ENCODE measurements around the gene RASSF8. TPM values are rescaled to one million over a fixed set of nuclear protein-coding genes. Genes with fewer than 3 reads are reported as not detected.

Gene RASSF8
- total RNA-seq, 1 experiment from 2014 or later = 51.2 TPM

- Histone ChIP-seq H3K9me2 (replicated peaks; ENCODE audit: low read length) (no peaks in the 10 kb centered on the region), H3K4me3 (ENCODE audit: low read length) (no peak overlapping the region), H3K36me3 (ENCODE audit: low read depth, low read length) (no peaks in the 10 kb centered on the region), H2AFZ (ENCODE audit: low read length) (no peak overlapping the region), H4K20me1 (ENCODE audit: low read length) (no peaks in the 10 kb centered on the region; the same call in 1 of the 2 replicates), H3K4me2 (ENCODE audit: low read length) (no peak overlapping the region), H3K9me3 (ENCODE audit: low read length) (no peaks in the 10 kb centered on the region), H3K4me1 (ENCODE audit: insufficient read depth, low read length) (peaks cover 26% of the 10 kb centered on the region), H3K79me2 (ENCODE audit: low read length) (peaks cover 73% of the 10 kb centered on the region), H3K9ac (ENCODE audit: low read length) (no peak overlapping the region), H3K27ac (ENCODE audit: low read length) (no peak overlapping the region), H3F3A (ENCODE audit: low read length, unreplicated experiment) (no peaks in the 10 kb centered on the region), H3K27me3 (ENCODE audit: low read length) (no peaks in the 10 kb centered on the region)
- ChIA-PET CTCF (no interaction called here), POLR2A (ENCODE audit: unreplicated experiment) (no interaction called here)
- no peak for TF ChIP-seq EZH2phosphoT487 (IDR thresholded peaks at IDR 0.05; ENCODE audit: borderline replicate concordance, low read length)
- TF ChIP-seq CTCF (conservative IDR thresholded peaks at IDR 0.05; ENCODE audit: low read depth, low read length) = no peak
- no peak for TF ChIP-seq EZH2 (IDR thresholded peaks at IDR 0.05; ENCODE audit: low read length, unreplicated experiment)
- BruUV-seq (replicated peaks) = no TSS peak
- DNase-seq (no peak), ATAC-seq (no peak)
- intact Hi-C loops (cut with micrococcal nuclease) = no loop called here
Measured at GRCh38 chr12:26037615-26038220, 79.2 kb downstream of the RASSF8 start.

- Histone ChIP-seq H3K36me3 (ENCODE audit: low read depth, low read length) (no peaks in the 10 kb centered on the region), H3K9ac (ENCODE audit: low read length) (no peak overlapping the region), H4K20me1 (ENCODE audit: low read length) (no peaks in the 10 kb centered on the region; the same call in 1 of the 2 replicates), H3K27ac (ENCODE audit: low read length) (no peak overlapping the region; the same call in 1 of the 2 replicates), H2AFZ (ENCODE audit: low read length) (no peak overlapping the region), H3K4me1 (ENCODE audit: insufficient read depth, low read length) (peaks cover 51% of the 10 kb centered on the region), H3K9me3 (ENCODE audit: low read length) (no peaks in the 10 kb centered on the region), H3K4me3 (ENCODE audit: low read length) (peak overlapping the region; percentile 51; the same call in 1 of the 2 replicates), H3K9me2 (replicated peaks; ENCODE audit: low read length) (no peaks in the 10 kb centered on the region), H3F3A (ENCODE audit: low read length, unreplicated experiment) (no peaks in the 10 kb centered on the region), H3K4me2 (ENCODE audit: low read length) (peak overlapping the region; percentile 70), H3K27me3 (ENCODE audit: low read length) (no peaks in the 10 kb centered on the region), H3K79me2 (ENCODE audit: low read length) (peaks cover 83% of the 10 kb centered on the region)
- POLR2A ChIA-PET (ENCODE audit: unreplicated experiment) = no interaction called here
- TF ChIP-seq EZH2phosphoT487 (IDR thresholded peaks at IDR 0.05; ENCODE audit: borderline replicate concordance, low read length) (no peak), CTCF (conservative IDR thresholded peaks at IDR 0.05; ENCODE audit: low read depth, low read length) (no peak), EZH2 (IDR thresholded peaks at IDR 0.05; ENCODE audit: low read length, unreplicated experiment) (no peak)
- ATAC-seq = no peak
- BruUV-seq (replicated peaks) = no TSS peak
- intact Hi-C loops (cut with micrococcal nuclease) = no loop called here
- CTCF ChIA-PET = interaction anchor here (0.8 kb wide), 1 partner anchor 11 kb away, joined by 4 read pairs; no protein-coding TSS in a partner anchor
- DNase-seq = no peak
Measured at GRCh38 chr12:26042645-26043044, 84.2 kb downstream of the RASSF8 start.
